ENCODE results near the gene SMAD1.
A peak's percentile ranks its signal among the peaks of the same experiment; 100 is the strongest.
"Not testable (repeated sequence)": the region's sequence is repeated elsewhere in the genome, so short reads cannot be mapped to it uniquely, and the experiment has no call there.

SMAD1 gene

GRCh38 chr4:145545538-145546174, 64.0 kb downstream of the SMAD1 start:
- in situ Hi-C loops (cut with MboI; ENCODE audit: low pct_unique_long_range_greater_than_20kb, low sequenced_read_pairs) = no loop called here
- DNase-seq = peak; percentile 65

- in situ Hi-C loops (cut with MboI; ENCODE audit: low pct_unique_long_range_greater_than_20kb, low sequenced_read_pairs) = no loop called here
- DNase-seq = no peak
Observed at GRCh38 chr4:145546175-145546915, 64.7 kb downstream of the SMAD1 start.

DNA sequence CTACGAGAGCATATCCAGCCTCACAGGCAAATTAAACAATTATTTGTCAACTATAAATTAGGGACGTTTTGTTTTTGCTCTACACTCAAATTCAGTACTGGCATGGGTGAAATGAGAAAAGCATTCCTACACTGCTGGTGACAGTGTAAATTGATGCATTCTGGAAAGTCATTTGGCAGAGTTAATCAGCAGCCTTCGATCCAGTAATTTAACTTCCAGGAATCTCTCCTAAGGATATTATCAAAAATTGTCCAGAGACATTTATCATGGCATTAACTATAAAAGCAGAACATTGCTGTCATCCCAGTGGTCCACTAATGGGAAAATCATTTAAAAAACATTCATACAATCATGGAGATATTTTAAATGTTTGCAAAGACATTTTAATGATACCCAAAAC, 70.0 kb downstream of the SMAD1 start:
- DNase-seq = no peak
- in situ Hi-C loops (cut with MboI; ENCODE audit: low pct_unique_long_range_greater_than_20kb, low sequenced_read_pairs) = no loop called here

DNA sequence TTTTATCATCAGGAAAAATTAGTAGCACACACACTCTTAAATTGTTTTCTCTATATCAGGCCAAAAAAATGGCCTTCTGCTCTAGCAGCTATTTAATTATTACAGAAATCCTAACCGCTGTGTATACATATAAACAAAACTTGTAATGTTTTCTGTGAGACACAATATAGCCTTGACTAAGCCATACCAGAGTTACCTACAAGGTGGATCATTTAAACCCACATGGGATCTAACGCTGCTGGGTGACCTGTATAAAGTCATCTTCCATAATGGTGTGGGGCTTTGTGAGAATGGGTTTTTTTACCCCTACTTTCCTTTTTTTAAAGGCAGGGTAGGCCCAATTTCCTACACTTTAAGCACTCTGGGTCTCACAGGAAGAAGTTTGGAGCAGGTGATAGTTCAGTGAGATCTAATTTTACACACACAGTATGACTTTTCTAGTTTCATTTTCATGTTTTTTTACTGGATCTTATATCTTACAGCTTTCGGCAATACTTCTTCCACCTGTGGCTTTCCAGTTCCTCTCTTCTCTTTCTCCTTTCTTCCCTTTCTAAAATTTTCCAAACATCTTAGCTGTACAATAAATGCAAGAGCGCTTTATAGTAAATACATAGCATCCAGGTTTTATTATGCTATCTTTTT, 70.6 kb downstream of the SMAD1 start:
- no peak for DNase-seq
- in situ Hi-C loops (cut with MboI; ENCODE audit: low pct_unique_long_range_greater_than_20kb, low sequenced_read_pairs) = no loop called here

DNA sequence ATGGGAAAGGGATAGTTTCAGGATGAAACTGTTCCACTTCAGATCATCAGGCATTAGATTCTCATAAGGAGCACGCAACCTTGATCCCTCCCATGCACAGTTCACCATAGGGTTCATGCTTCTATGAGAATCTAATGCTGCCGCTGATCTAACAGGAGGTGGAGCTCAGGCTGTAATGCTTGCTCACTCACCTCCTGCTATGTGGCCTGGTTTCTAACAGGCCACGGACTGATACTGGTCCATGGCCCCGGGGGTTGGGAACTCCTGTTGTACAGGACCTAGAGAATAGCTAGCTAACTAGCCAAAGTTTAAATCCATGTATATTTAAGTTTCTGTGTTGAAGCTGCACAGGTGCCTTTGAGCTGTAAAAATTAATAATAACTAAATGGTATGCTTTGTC, 71.7 kb downstream of the SMAD1 start:
- in situ Hi-C loops (cut with MboI; ENCODE audit: low pct_unique_long_range_greater_than_20kb, low sequenced_read_pairs) = no loop called here
- no peak for DNase-seq

- no peak for DNase-seq
- in situ Hi-C loops (cut with MboI; ENCODE audit: low pct_unique_long_range_greater_than_20kb, low sequenced_read_pairs) = no loop called here
Observed at GRCh38 chr4:145554691-145555090, 73.0 kb downstream of the SMAD1 start.

- peak; percentile 71 for DNase-seq
- in situ Hi-C loops (cut with MboI; ENCODE audit: low pct_unique_long_range_greater_than_20kb, low sequenced_read_pairs) = no loop called here
Observed at GRCh38 chr4:145557720-145558119, 76.1 kb downstream of the SMAD1 start.

DNA sequence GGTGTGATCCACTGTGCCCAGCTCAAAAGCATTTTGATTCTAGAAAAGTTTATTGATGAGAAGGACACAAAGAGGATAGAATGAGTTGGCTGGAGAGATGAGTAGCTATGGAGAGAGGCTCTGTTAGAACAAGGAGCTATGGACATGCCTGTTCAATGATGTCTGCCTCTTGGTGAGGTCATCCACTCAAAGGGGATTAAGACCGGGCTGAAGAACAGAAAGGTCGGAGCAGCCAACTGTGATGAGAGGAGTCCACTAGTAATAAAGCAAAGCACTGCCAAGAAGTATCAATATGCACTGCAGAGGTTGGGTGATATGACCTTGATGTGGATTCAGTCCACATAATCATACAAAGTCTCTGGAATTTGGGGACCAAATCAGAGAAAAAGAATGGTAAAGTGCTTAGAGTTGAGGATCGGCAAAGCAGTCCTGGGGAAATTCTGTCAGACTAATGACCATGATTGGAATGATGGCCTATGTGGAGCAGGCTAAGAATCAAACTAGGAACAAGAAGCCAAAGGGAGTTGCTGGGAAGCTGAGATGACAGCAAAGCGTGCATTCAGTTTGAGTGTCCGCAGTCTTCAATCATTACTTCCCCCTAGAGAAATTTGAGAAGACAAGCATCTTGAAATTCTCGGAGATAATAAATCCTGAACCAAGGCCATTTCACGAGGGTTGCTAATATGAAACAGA, 81.8 kb downstream of the SMAD1 start:
- in situ Hi-C loops (cut with MboI; ENCODE audit: low pct_unique_long_range_greater_than_20kb, low sequenced_read_pairs) = no loop called here
- no peak for DNase-seq

GRCh38 chr4:145564540-145564939, 82.9 kb downstream of the SMAD1 start:
- in situ Hi-C loops (cut with MboI; ENCODE audit: low pct_unique_long_range_greater_than_20kb, low sequenced_read_pairs) = no loop called here
- no peak for DNase-seq

GRCh38 chr4:145565328-145565727, 83.7 kb downstream of the SMAD1 start:
- DNase-seq = no peak
- in situ Hi-C loops (cut with MboI; ENCODE audit: low pct_unique_long_range_greater_than_20kb, low sequenced_read_pairs) = no loop called here

DNA sequence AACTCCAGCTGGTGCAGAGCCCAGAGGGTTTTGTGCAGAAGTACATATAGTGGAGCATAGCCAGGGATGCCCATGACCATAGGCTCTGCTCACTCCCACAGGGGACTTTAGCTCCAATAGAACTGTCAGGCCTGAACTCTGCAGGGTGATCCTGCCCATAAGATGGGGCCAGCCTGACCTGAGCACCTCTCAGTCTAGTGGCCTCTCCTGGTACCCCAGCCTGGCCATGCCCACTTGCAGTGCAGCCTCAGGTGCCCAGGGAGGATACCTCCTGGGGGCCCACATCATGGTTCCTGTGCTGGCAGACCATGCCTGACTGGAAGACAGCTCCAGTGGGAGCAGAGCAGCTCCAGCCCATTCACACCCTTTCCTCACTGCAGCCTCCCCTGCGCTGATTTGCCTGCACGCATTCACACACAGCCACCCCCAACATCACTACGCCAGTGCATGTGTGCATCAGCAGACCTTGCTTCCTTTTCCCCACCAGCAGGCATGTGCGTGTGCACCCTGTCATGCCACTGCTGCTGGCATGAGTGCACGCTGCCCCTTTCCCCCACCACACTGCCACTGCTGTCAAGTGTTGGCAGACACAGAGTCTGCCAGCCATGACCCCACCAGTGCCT, 84.5 kb downstream of the SMAD1 start:
- in situ Hi-C loops (cut with MboI; ENCODE audit: low pct_unique_long_range_greater_than_20kb, low sequenced_read_pairs) = no loop called here
- no peak for DNase-seq

GRCh38 chr4:145566768-145567167, 85.1 kb downstream of the SMAD1 start:
- no peak for DNase-seq
- in situ Hi-C loops (cut with MboI; ENCODE audit: low pct_unique_long_range_greater_than_20kb, low sequenced_read_pairs) = no loop called here

- no peak for DNase-seq
Observed at GRCh38 chr4:145567516-145567915, 85.9 kb downstream of the SMAD1 start.

DNA sequence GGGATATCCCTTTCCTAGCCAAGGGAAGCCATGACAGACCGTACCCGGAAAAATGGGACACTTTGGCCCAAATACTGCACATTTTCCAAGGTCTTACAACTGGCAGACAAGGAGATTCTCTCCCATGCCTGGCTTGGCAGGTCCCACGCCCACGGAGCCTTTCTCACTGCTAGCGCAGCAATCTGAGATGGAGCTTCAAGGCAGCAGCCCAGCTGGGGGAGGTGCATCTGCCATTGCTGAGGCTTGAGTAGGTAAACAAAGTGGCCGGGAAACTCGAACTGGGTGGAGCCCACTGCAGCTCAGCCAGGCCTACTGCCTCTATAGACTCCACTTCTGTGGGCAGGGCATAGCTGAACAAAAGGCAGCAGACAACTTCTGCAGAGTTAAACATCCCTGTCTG, 92.9 kb downstream of the SMAD1 start:
- DNase-seq; in situ Hi-C loops (cut with MboI; ENCODE audit: low pct_unique_long_range_greater_than_20kb, low sequenced_read_pairs): not testable (repeated sequence)

More at GRCh38 chr4:145567516-145567915, 85.9 kb downstream of the SMAD1 start:
- in situ Hi-C loops (cut with MboI; ENCODE audit: low pct_unique_long_range_greater_than_20kb, low sequenced_read_pairs) = no loop called here

DNA sequence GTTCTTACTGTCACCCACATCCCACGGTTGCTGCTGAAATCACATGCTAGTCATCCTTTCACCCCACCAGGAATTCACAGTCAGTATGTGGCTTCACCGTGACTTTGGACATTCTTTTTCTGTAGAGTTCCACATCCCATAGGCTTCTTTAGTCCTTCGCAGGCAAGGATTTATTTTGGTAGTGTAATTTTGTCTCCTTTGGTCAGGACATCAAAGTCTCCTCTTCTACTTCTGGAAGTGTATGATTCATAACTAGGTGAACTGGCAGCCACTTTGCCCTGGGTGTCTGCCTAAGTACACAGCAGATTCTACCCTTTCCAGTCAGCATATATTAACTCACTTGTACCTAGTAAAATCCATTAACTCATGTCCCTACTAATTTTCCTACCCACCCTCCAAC, 99.3 kb downstream of the SMAD1 start:
- in situ Hi-C loops (cut with MboI; ENCODE audit: low pct_unique_long_range_greater_than_20kb, low sequenced_read_pairs) = no loop called here
- DNase-seq = no peak

GRCh38 chr4:145583191-145584055, 101.8 kb downstream of the SMAD1 start:
- in situ Hi-C loops (cut with MboI; ENCODE audit: low pct_unique_long_range_greater_than_20kb, low sequenced_read_pairs) = no loop called here
- no peak for DNase-seq

DNA sequence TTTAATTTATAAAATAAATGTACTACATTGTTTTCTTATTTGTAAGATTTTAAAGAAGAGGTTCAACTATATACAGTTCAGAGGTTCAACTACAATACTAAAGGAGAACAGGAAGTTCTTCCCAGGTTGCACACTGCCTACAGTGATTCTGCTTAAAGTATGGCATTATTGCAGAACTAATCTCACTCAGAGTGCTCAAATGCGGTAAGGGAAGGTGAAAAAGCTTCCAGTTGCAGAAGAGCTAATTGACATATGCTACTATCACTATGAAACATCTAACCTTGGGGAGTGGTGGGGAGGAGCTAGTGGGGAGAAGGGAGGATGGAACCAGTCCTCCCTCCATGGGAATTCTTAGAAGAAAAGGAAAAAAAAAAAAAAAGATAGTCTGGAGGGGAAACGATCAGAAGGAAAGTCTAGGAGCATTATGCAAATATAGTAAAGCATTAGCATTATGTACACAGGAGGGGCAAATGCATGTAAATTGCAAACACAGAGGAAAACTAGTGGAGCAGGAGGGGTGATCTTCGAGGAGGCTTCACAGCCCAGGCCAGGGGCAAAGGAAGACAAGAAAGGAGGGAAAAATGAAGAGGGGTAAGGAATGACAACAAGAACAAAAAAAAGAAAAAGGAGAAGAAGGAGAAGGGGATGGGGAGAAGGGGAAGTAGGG, 105.6 kb downstream of the SMAD1 start:
- DNase-seq = no peak
- in situ Hi-C loops (cut with MboI; ENCODE audit: low pct_unique_long_range_greater_than_20kb, low sequenced_read_pairs) = no loop called here

GRCh38 chr4:145589381-145589780, 107.7 kb downstream of the SMAD1 start:
- in situ Hi-C loops (cut with MboI; ENCODE audit: low pct_unique_long_range_greater_than_20kb, low sequenced_read_pairs); DNase-seq: not testable (repeated sequence)

All from KBM-7 (cell line).